Hepatocyte (in vitro differentiated cells): ENCODE results near the gene IMMP1L. TPM values are rescaled to one million over a fixed set of nuclear protein-coding genes. Genes with fewer than 3 reads are reported as not detected.

ENCODE experiments used
- DNase-seq: peaks from one replicate; pipeline ENCODE4 v3.0.0-alpha.2; 2016; ENCODE audit warnings: low spot score
- H2AFZ ChIP-seq: fragments of 200-600 bp; sonication (generic); 2 replicates; pipeline ENCODE4 v1.6.0; 2016; ENCODE audit warnings: antibody characterized with exemption, mild to moderate bottlenecking
- H3K27ac ChIP-seq: fragments of 200-600 bp; sonication (generic); 2 replicates; pipeline ENCODE4 v1.5.1; 2016; ENCODE audit warnings: mild to moderate bottlenecking
- H3K27me3 ChIP-seq: fragments of 200-600 bp; sonication (generic); 2 replicates; pipeline ENCODE4 v1.6.1; 2016
- H3K36me3 ChIP-seq: fragments of 200-600 bp; sonication (generic); replicated peaks from 2 replicates; pipeline ENCODE4 v1.5.1; 2016; ENCODE audit warnings: low read depth; ENCODE audit not compliant: insufficient read depth
- H3K4me1 ChIP-seq: fragments of 200-600 bp; sonication (generic); 2 replicates; pipeline ENCODE4 v1.5.1; 2016; ENCODE audit warnings: mild to moderate bottlenecking, moderate library complexity; ENCODE audit not compliant: insufficient read depth
- H3K4me2 ChIP-seq: fragments of 200-600 bp; sonication (generic); 2 replicates; pipeline ENCODE4 v1.6.0; 2016
- H3K4me3 ChIP-seq: fragments of 200-600 bp; sonication (generic); 2 replicates; pipeline ENCODE4 v1.5.1; 2016; ENCODE audit warnings: mild to moderate bottlenecking
- H3K79me2 ChIP-seq: fragments of 200-600 bp; sonication (generic); 2 replicates; pipeline ENCODE4 v1.6.0; 2017; ENCODE audit warnings: mild to moderate bottlenecking
- H3K9me2 ChIP-seq: fragments of 200-600 bp; sonication (generic); replicated peaks from 2 replicates; pipeline ENCODE4 v1.6.0; 2017; ENCODE audit warnings: mild to moderate bottlenecking; ENCODE audit not compliant: insufficient read depth
- H3K9me3 ChIP-seq: fragments of 200-600 bp; sonication (generic); 2 replicates; pipeline ENCODE4 v1.5.1; 2016; ENCODE audit warnings: low read depth, mild to moderate bottlenecking
- H4K20me1 ChIP-seq: fragments of 200-600 bp; sonication (generic); 2 replicates; pipeline ENCODE4 v1.6.0; 2016; ENCODE audit warnings: mild to moderate bottlenecking; ENCODE audit not compliant: insufficient read depth, poor library complexity, severe bottlenecking
- CTCF ChIP-seq: fragments of 200-600 bp; sonication (generic); IDR thresholded peaks from 2 replicates; pipeline ENCODE4 v1.5.1; 2016; ENCODE audit warnings: antibody characterized with exemption, mild to moderate bottlenecking; ENCODE audit not compliant: poor library complexity
- EZH2 ChIP-seq: fragments of 200-600 bp; sonication (generic); IDR thresholded peaks from 2 replicates; pipeline ENCODE4 v1.6.1; 2016; ENCODE audit warnings: antibody characterized with exemption, mild to moderate bottlenecking, borderline replicate concordance
- EZH2phosphoT487 ChIP-seq: fragments of 200-600 bp; sonication (generic); IDR thresholded peaks from one replicate; pipeline ENCODE4 v1.6.1; 2018; ENCODE audit warnings: antibody characterized with exemption, mild to moderate bottlenecking, low read depth, moderate library complexity; ENCODE audit not compliant: unreplicated experiment, severe bottlenecking
- WGBS: methylation state at CpG from one replicate; pipeline ENCODE4 v1.1.6; 2016; ENCODE audit warnings: low lambda C conversion rate; ENCODE audit errors: missing lambda C conversion rate; 5-methylcytosine and 5-hydroxymethylcytosine counted together
- polyA plus RNA-seq: library from polyadenylated mRNA; unstranded; fragments of >200 nt; fragmentation: Nextera tagmentation; extraction: Ambion mirVana; gene quantifications from 2 replicates; pipeline ENCODE4 v1.2.1, GENCODE V29; 2016
- total RNA-seq: library from RNA; depleted of rRNA; stranded (reverse); fragments of >200 nt; gene quantifications from 2 replicates; pipeline ENCODE4 v1.2.3, GENCODE V29; 2014

Gene IMMP1L
- total and polyA plus RNA-seq, 2 experiments from 2014 or later = 8.0 to 30.2 TPM

GRCh38 chr11:31424652-31425051 is 84.8 kb downstream of the IMMP1L start:
- no peak for TF ChIP-seq EZH2phosphoT487
- TF ChIP-seq EZH2 = no peak
- no peak for TF ChIP-seq CTCF
- DNase-seq = no peak

GRCh38 chr11:31422703-31423102 is 86.7 kb downstream of the IMMP1L start:
- no peaks in the 10 kb centered on the region for H3K27me3 ChIP-seq
- DNase-seq = no peak
- H3K9me3 ChIP-seq = no peaks in the 10 kb centered on the region
- H3K4me2 ChIP-seq = no peak overlapping the region
- H4K20me1 ChIP-seq = no peaks in the 10 kb centered on the region
- H3K36me3 ChIP-seq = no peaks in the 10 kb centered on the region
- no peaks in the 10 kb centered on the region for H3K79me2 ChIP-seq
- TF ChIP-seq CTCF (no peak), EZH2 (no peak), EZH2phosphoT487 (no peak)
- no peaks in the 10 kb centered on the region for H3K4me1 ChIP-seq
- no peak overlapping the region for H2AFZ ChIP-seq
- WGBS = 100% methylated on average over 1 of the region's 1 CpG
- no peaks in the 10 kb centered on the region for H3K9me2 ChIP-seq
- no peak overlapping the region for H3K27ac ChIP-seq
- no peak overlapping the region for H3K4me3 ChIP-seq

More at GRCh38 chr11:31424652-31425051, 84.8 kb downstream of the IMMP1L start:
- no peaks in the 10 kb centered on the region for H3K27me3 ChIP-seq
- no peaks in the 10 kb centered on the region for H3K36me3 ChIP-seq
- H2AFZ ChIP-seq = no peak overlapping the region
- H3K4me1 ChIP-seq = no peaks in the 10 kb centered on the region
- H3K27ac ChIP-seq = no peak overlapping the region
- no peaks in the 10 kb centered on the region for H4K20me1 ChIP-seq
- H3K4me3 ChIP-seq = no peak overlapping the region
- no peaks in the 10 kb centered on the region for H3K9me3 ChIP-seq
- no peak overlapping the region for H3K4me2 ChIP-seq
- H3K9me2 ChIP-seq = no peaks in the 10 kb centered on the region
- H3K79me2 ChIP-seq = no peaks in the 10 kb centered on the region

- DNase-seq = no peak
- Histone ChIP-seq H3K9me3 (no peaks in the 10 kb centered on the region), H3K27ac (no peak overlapping the region), H2AFZ (no peak overlapping the region), H3K9me2 (peaks cover 3% of the 10 kb centered on the region), H3K4me3 (no peak overlapping the region), H3K36me3 (no peaks in the 10 kb centered on the region), H3K4me1 (no peaks in the 10 kb centered on the region), H3K79me2 (no peaks in the 10 kb centered on the region), H3K27me3 (no peaks in the 10 kb centered on the region), H4K20me1 (no peaks in the 10 kb centered on the region), H3K4me2 (no peak overlapping the region)
- no peak for TF ChIP-seq EZH2
- no peak for TF ChIP-seq EZH2phosphoT487
- TF ChIP-seq CTCF = no peak
- WGBS = 46% methylated on average over 2 of the region's 2 CpGs
These were observed 87.6 kb downstream of the IMMP1L start for GRCh38 chr11:31421820-31422219.

GRCh38 chr11:31419669-31420068 is 89.8 kb downstream of the IMMP1L start:
- Histone ChIP-seq H3K27me3 (no peaks in the 10 kb centered on the region), H3K27ac (no peak overlapping the region), H3K36me3 (no peaks in the 10 kb centered on the region), H3K4me3 (no peak overlapping the region), H3K4me2 (no peak overlapping the region), H3K9me3 (no peaks in the 10 kb centered on the region), H2AFZ (no peak overlapping the region), H3K4me1 (no peaks in the 10 kb centered on the region), H3K79me2 (no peaks in the 10 kb centered on the region), H3K9me2 (peaks cover 3% of the 10 kb centered on the region), H4K20me1 (peaks cover 2% of the 10 kb centered on the region)
- 59% methylated on average over 1 of the region's 1 CpG for whole genome bisulfite sequencing
- no peak for DNase-seq
- TF ChIP-seq EZH2 = no peak
- TF ChIP-seq EZH2phosphoT487 = no peak
- no peak for TF ChIP-seq CTCF
